K562 (cell line): ENCODE data around the gene FMOD. TPM values are rescaled to one million over a fixed set of nuclear protein-coding genes. Genes with fewer than 3 reads are reported as not detected.

Source experiments
- ATF1 ChIP-seq, 2 experiments: fragments of 450-650 bp in 1 of 2; IDR thresholded peaks; 2 replicates each; pipeline ENCODE4 v1.6.1; 2016; ENCODE audit warnings: missing compliant biosample characterization in 1 of 2, missing genetic modification characterization in 1 of 2
- CBX1 ChIP-seq: sonication (generic); IDR thresholded peaks from 2 replicates; pipeline ENCODE4 v1.6.1; 2016; ENCODE audit warnings: antibody characterized with exemption, low read depth, mild to moderate bottlenecking
- CREM ChIP-seq: IDR thresholded peaks from 2 replicates; pipeline ENCODE4 v1.6.1; 2014; ENCODE audit warnings: antibody characterized with exemption, low read depth
- E2F4 ChIP-seq: sonication (generic); formaldehyde crosslinking; IDR thresholded peaks from 2 replicates; pipeline ENCODE4 v1.8.0; 2022; ENCODE audit warnings: mild to moderate bottlenecking, low read depth, missing genetic modification reagents
- EGR1 ChIP-seq: fragments of 450-650 bp; conservative IDR thresholded peaks from 2 replicates; pipeline ENCODE4 v1.6.1; 2017; ENCODE audit warnings: mild to moderate bottlenecking
- ESRRB ChIP-seq: fragments of 250-450 bp; sonication (Bioruptor Pico); IDR thresholded peaks from 2 replicates; pipeline ENCODE4 v1.5.0; 2020; ENCODE audit warnings: mild to moderate bottlenecking, moderate library complexity, borderline replicate concordance
- JUN ChIP-seq, 2 experiments: sonication (generic) in 1 of 2; formaldehyde crosslinking in 1 of 2; IDR thresholded peaks; 2 replicates each; pipeline versions ENCODE4 v1.6.1 to v1.8.0; 2012 to 2022; ENCODE audit warnings: borderline replicate concordance in 2 of 2, mild to moderate bottlenecking in 2 of 2, improper control_type of control experiment in 1 of 2, low read depth in 1 of 2, low read length in 1 of 2, missing genetic modification reagents in 1 of 2
- KDM5B ChIP-seq: fragments of 200-600 bp; sonication (generic); IDR thresholded peaks from 2 replicates; pipeline ENCODE4 v1.6.1; 2012; ENCODE audit warnings: low read depth, mild to moderate bottlenecking, moderate library complexity, low read length, control low read depth, inconsistent platforms; ENCODE audit not compliant: insufficient replicate concordance
- NONO ChIP-seq, 2 experiments: fragments of 200-400 bp in 1 of 2; fragments of 450-650 bp in 1 of 2; formaldehyde crosslinking in 1 of 2; IDR thresholded peaks; 2 replicates each; pipeline ENCODE4 v1.6.1; 2017; ENCODE audit warnings: low read depth in 2 of 2, mild to moderate bottlenecking in 2 of 2, moderate library complexity in 2 of 2, low read length in 1 of 2
- SMARCE1 ChIP-seq: fragments of 450-650 bp; IDR thresholded peaks from 2 replicates; pipeline ENCODE4 v1.7.1; 2016; ENCODE audit warnings: mild to moderate bottlenecking
- ZBTB40 ChIP-seq, 2 experiments: fragments of 450-650 bp in 1 of 2; sonication (generic) in 1 of 2; formaldehyde crosslinking in 1 of 2; IDR thresholded peaks; 2 replicates each; pipeline versions ENCODE4 v1.7.1 to v1.9.0; 2016 to 2022; ENCODE audit warnings: inconsistent platforms in 1 of 2, mild to moderate bottlenecking in 1 of 2, missing genetic modification reagents in 1 of 2
- ZNF511 ChIP-seq: sonication (generic); formaldehyde crosslinking; IDR thresholded peaks from 2 replicates; pipeline ENCODE4 v1.8.0; 2022; ENCODE audit warnings: mild to moderate bottlenecking, missing genetic modification reagents
- ZNF551 ChIP-seq: fragments of 250-450 bp; sonication (Bioruptor Pico); IDR thresholded peaks from 2 replicates; pipeline ENCODE4 v1.5.0; 2021; ENCODE audit warnings: mild to moderate bottlenecking, moderate library complexity
- polyA plus RNA-seq, 8 experiments: library from polyadenylated mRNA; depleted of rRNA in 4 of 8; stranded (reverse) in 5 of 8; unstranded in 3 of 8; fragments of >200 nt; fragmentation: Nextera tagmentation in 2 of 8; fragmentation: Illumina TruSeq in 1 of 8; extraction: Ambion mirVana in 2 of 8; extraction: Trizol in 1 of 8; gene quantifications; 2 replicates each; pipeline versions ENCODE4 v1.2.1 to v1.2.3, GENCODE V29; 2011 to 2014; ENCODE audit warnings: inconsistent platforms in 1 of 8, missing spikeins in 1 of 8
- total RNA-seq, 7 experiments: library from RNA; depleted of rRNA in 6 of 7; stranded (reverse); fragments of >200 nt in 6 of 7; fragmentation: Illumina TruSeq in 2 of 7; extraction: Trizol in 2 of 7; gene quantifications; 2 replicates each; pipeline versions ENCODE4 v1.2.1 to v1.2.3, GENCODE V29; 2011 to 2021; ENCODE audit warnings: low replicate concordance in 1 of 7

Gene FMOD
- total and polyA plus RNA-seq, 9 of the 15 experiments (the other 6 are each of a cell fraction or from before 2014, with no cell fraction given): 0.03 to 0.13 (median 0.03) TPM; not detected in 6

GRCh38 chr1:203304919-203305808, 45.8 kb downstream of the FMOD start, which contains the start of gene BTG2 (continued):
- peak; percentile 61 for TF ChIP-seq ZBTB40 (IDR thresholded peaks at IDR 0.05)
- no peak for TF ChIP-seq ZBTB40 (CRISPR knock-in tag; IDR thresholded peaks at IDR 0.05)
- no peak for TF ChIP-seq ESRRB
- TF ChIP-seq ZNF511 (CRISPR knock-in tag): 0 out of 2 replicates have a peak, but pooled peaks have one; percentile 21
- peak; percentile 87 for TF ChIP-seq CREM
- 0 out of 2 replicates have a peak, but pooled peaks have one; percentile 23 for TF ChIP-seq SMARCE1
- no peak for TF ChIP-seq ZNF551 (CRISPR knock-in tag)
- peak; percentile 95 for TF ChIP-seq KDM5B
- peak; percentile 83 for TF ChIP-seq JUN (IDR thresholded peaks at IDR 0.05; ENCODE audit: borderline replicate concordance, low read depth, low read length)
- no peak for TF ChIP-seq JUN (CRISPR knock-in tag; IDR thresholded peaks at IDR 0.05; ENCODE audit: borderline replicate concordance)
- peak; percentile 80 for TF ChIP-seq EGR1
- TF ChIP-seq CBX1: peak; percentile 79
- peak; percentile 70; the same call in 1 of the 2 replicates for TF ChIP-seq E2F4 (CRISPR knock-in tag)
- TF ChIP-seq NONO (IDR thresholded peaks at IDR 0.05; ENCODE audit: low read depth in 2 of 2, low read length in 1 of 2): peak in 1 of 2 experiments; percentile 37; a peak in 2 of 4 replicates
- no peak for TF ChIP-seq ATF1 (CRISPR knock-in tag; IDR thresholded peaks at IDR 0.05)
- TF ChIP-seq ATF1 (tag; IDR thresholded peaks at IDR 0.05): peak; percentile 76
